GM23338 (cell line): ENCODE data around the gene COL20A1. TPM values are rescaled to one million over a fixed set of nuclear protein-coding genes. Genes with fewer than 3 reads are reported as not detected.

Experiments used
- ATAC-seq: fragments of 200-7000 bp; cut with Tn5 transposase; 3 replicates; pipeline ENCODE4 v1.9.1; 2020
- DNase-seq: peaks from one replicate; pipeline ENCODE4 v3.0.0-alpha.2; 2015; ENCODE audit warnings: low spot score
- H2AFZ ChIP-seq: fragments of 200-600 bp; sonication (generic); 2 replicates; pipeline ENCODE4 v1.8.0; 2016; ENCODE audit warnings: antibody characterized with exemption, mild to moderate bottlenecking, moderate library complexity
- H3F3A ChIP-seq: fragments of 200-600 bp; sonication (generic); replicated peaks from 2 replicates; pipeline ENCODE4 v1.8.0; 2017; ENCODE audit warnings: antibody characterized with exemption, mixed run types, low read depth
- H3K27ac ChIP-seq: fragments of 200-600 bp; sonication (generic); 2 replicates; pipeline ENCODE4 v1.6.1; 2016; ENCODE audit warnings: low read depth
- H3K27me3 ChIP-seq: fragments of 200-600 bp; sonication (generic); 2 replicates; pipeline ENCODE4 v1.8.0; 2016; ENCODE audit warnings: mild to moderate bottlenecking, mixed run types, moderate library complexity; ENCODE audit not compliant: insufficient read depth
- H3K36me3 ChIP-seq: fragments of 200-600 bp; sonication (generic); 2 replicates; pipeline ENCODE4 v1.8.0; 2016; ENCODE audit warnings: mild to moderate bottlenecking; ENCODE audit not compliant: insufficient read depth
- H3K4me1 ChIP-seq: fragments of 200-600 bp; sonication (generic); 2 replicates; pipeline ENCODE4 v1.8.0; 2016; ENCODE audit warnings: mild to moderate bottlenecking, moderate library complexity; ENCODE audit not compliant: insufficient read depth
- H3K4me2 ChIP-seq: fragments of 200-600 bp; sonication (generic); 2 replicates; pipeline ENCODE4 v1.7.1; 2017; ENCODE audit warnings: mixed run types
- H3K4me3 ChIP-seq: fragments of 200-600 bp; sonication (generic); 2 replicates; pipeline ENCODE4 v1.6.1; 2016; ENCODE audit warnings: mixed run types
- H3K79me2 ChIP-seq: fragments of 200-600 bp; sonication (generic); replicated peaks from 2 replicates; pipeline ENCODE4 v1.8.0; 2017; ENCODE audit warnings: mild to moderate bottlenecking; ENCODE audit not compliant: insufficient read depth
- H3K9me2 ChIP-seq: fragments of 200-600 bp; sonication (generic); 2 replicates; pipeline ENCODE4 v1.8.0; 2017; ENCODE audit not compliant: insufficient read depth
- H4K20me1 ChIP-seq: fragments of 200-600 bp; sonication (generic); replicated peaks from 2 replicates; pipeline ENCODE4 v1.8.0; 2017; ENCODE audit warnings: mild to moderate bottlenecking; ENCODE audit not compliant: insufficient read depth
- H3K27ac Mint-ChIP-seq: 2 replicates; pipeline ENCODE4 v1.8.0; 2020; ENCODE audit warnings: inconsistent platforms, mild to moderate bottlenecking, moderate library complexity, mixed read lengths
- H3K27me3 Mint-ChIP-seq: 3 replicates; pipeline ENCODE4 v1.8.0; 2022; ENCODE audit warnings: low read depth, mild to moderate bottlenecking, moderate library complexity, mixed read lengths, inconsistent platforms; ENCODE audit not compliant: insufficient read depth, poor library complexity
- H3K36me3 Mint-ChIP-seq: 3 replicates; pipeline ENCODE4 v1.8.0; 2021; ENCODE audit warnings: low read depth, mild to moderate bottlenecking, inconsistent platforms, moderate library complexity, mixed read lengths
- H3K4me1 Mint-ChIP-seq: 3 replicates; pipeline ENCODE4 v1.8.0; 2020; ENCODE audit warnings: mild to moderate bottlenecking, inconsistent platforms, mixed read lengths
- H3K4me3 Mint-ChIP-seq: 3 replicates; pipeline ENCODE4 v1.8.0; 2021; ENCODE audit warnings: moderate library complexity, mild to moderate bottlenecking, inconsistent platforms, mixed read lengths
- H3K9me3 Mint-ChIP-seq: 3 replicates; pipeline ENCODE4 v1.8.0; 2020; ENCODE audit warnings: moderate library complexity, mild to moderate bottlenecking, inconsistent platforms, mixed read lengths
- CREB1 ChIP-seq: fragments of 250-450 bp; sonication (Bioruptor Pico); IDR thresholded peaks from 2 replicates; pipeline ENCODE4 v1.5.0; 2020; ENCODE audit warnings: low read depth, mild to moderate bottlenecking, moderate library complexity
- CTCF ChIP-seq, 2 experiments: fragments of 200-600 bp in 1 of 2; sonication (generic) in 1 of 2; conservative IDR thresholded peaks; 2 replicates each; pipeline versions ENCODE4 v1.5.1 to v1.6.1; 2016 to 2017; ENCODE audit warnings: antibody characterized with exemption in 2 of 2, low read depth in 2 of 2, mild to moderate bottlenecking in 2 of 2, moderate library complexity in 1 of 2
- ETS1 ChIP-seq: IDR thresholded peaks from 2 replicates; pipeline ENCODE4 v1.6.1; 2016; ENCODE audit warnings: antibody characterized with exemption
- EZH2 ChIP-seq: fragments of 200-600 bp; sonication (generic); IDR thresholded peaks from one replicate; pipeline ENCODE4 v1.8.0; 2017; ENCODE audit warnings: antibody characterized with exemption, mild to moderate bottlenecking, low read depth; ENCODE audit not compliant: unreplicated experiment
- EZH2phosphoT487 ChIP-seq: fragments of 200-600 bp; sonication (generic); IDR thresholded peaks from one replicate; pipeline ENCODE4 v1.8.1; 2018; ENCODE audit warnings: antibody characterized with exemption; ENCODE audit not compliant: unreplicated experiment
- JUNB ChIP-seq: IDR thresholded peaks from one replicate; pipeline ENCODE4 v1.6.1; 2016; ENCODE audit warnings: antibody characterized with exemption; ENCODE audit not compliant: unreplicated experiment
- NANOG ChIP-seq: IDR thresholded peaks from 2 replicates; pipeline ENCODE4 v1.6.1; 2016; ENCODE audit warnings: antibody characterized with exemption, borderline replicate concordance
- POLR2AphosphoS5 ChIP-seq: IDR thresholded peaks from 2 replicates; pipeline ENCODE4 v1.6.1; 2016; ENCODE audit warnings: antibody characterized with exemption, low read depth
- REST ChIP-seq: IDR thresholded peaks from one replicate; pipeline ENCODE4 v1.6.1; 2018; ENCODE audit warnings: antibody characterized with exemption; ENCODE audit not compliant: unreplicated experiment
- STAT1 ChIP-seq: IDR thresholded peaks from one replicate; pipeline ENCODE4 v1.6.1; 2016; ENCODE audit warnings: antibody characterized with exemption; ENCODE audit not compliant: unreplicated experiment
- ZNF114 ChIP-seq: fragments of 250-450 bp; sonication (Bioruptor Pico); IDR thresholded peaks from 2 replicates; pipeline ENCODE4 v1.5.0; 2020; ENCODE audit warnings: mild to moderate bottlenecking, moderate library complexity
- ZNF331 ChIP-seq: fragments of 250-450 bp; sonication (Bioruptor Pico); IDR thresholded peaks from 2 replicates; pipeline ENCODE4 v1.5.0; 2020; ENCODE audit warnings: low read depth, mild to moderate bottlenecking, moderate library complexity
- ZNF462 ChIP-seq: fragments of 250-450 bp; sonication (Bioruptor Pico); IDR thresholded peaks from 2 replicates; pipeline ENCODE4 v1.5.0; 2020; ENCODE audit warnings: mild to moderate bottlenecking, moderate library complexity
- polyA plus RNA-seq: library from polyadenylated mRNA; unstranded; fragments of >200 nt; fragmentation: Nextera tagmentation; extraction: Ambion mirVana; gene quantifications from 2 replicates; pipeline ENCODE4 v1.2.1, GENCODE V29; 2016
- total RNA-seq: library from RNA; depleted of rRNA; stranded (reverse); fragments of >200 nt; shearing (Covaris generic); gene quantifications from 2 replicates; pipeline ENCODE4 v1.2.3, GENCODE V29; 2014

COL20A1 gene
- total and polyA plus RNA-seq, 2 experiments from 2014 or later, result 0.28 to 0.79 TPM

- Histone ChIP-seq H3K4me3 (no peak overlapping the region), H3K27me3 (no peaks in the 10 kb centered on the region), H3K27ac (no peak overlapping the region), H3F3A (no peaks in the 10 kb centered on the region), H2AFZ (peak overlapping the region; percentile 80; the same call in 1 of the 2 replicates), H3K4me2 (no peak overlapping the region), H3K9me2 (no peaks in the 10 kb centered on the region), H4K20me1 (no peaks in the 10 kb centered on the region), H3K79me2 (no peaks in the 10 kb centered on the region), H3K4me1 (no peaks in the 10 kb centered on the region), H3K36me3 (no peaks in the 10 kb centered on the region)
- Mint-ChIP-seq H3K4me3 (peak overlapping the region; percentile 16; the same call in 2 of the 3 replicates), H3K27ac (no peak overlapping the region; the same call in 1 of the 2 replicates), H3K9me3 (no peaks in the 10 kb centered on the region), H3K4me1 (peaks cover 16% of the 10 kb centered on the region), H3K36me3 (no peaks in the 10 kb centered on the region), H3K27me3 (peaks cover 9% of the 10 kb centered on the region)
- DNase-seq (no peak), ATAC-seq (peak; percentile 8; the same call in 2 of the 3 replicates)
- TF ChIP-seq ZNF114 (no peak), ETS1 (no peak), CREB1 (CRISPR knock-in tag) (no peak), JUNB (no peak), ZNF331 (CRISPR knock-in tag) (no peak), POLR2AphosphoS5 (no peak), EZH2phosphoT487 (no peak), STAT1 (no peak), NANOG (no peak), EZH2 (no peak), ZNF462 (no peak), CTCF (conservative IDR thresholded peaks at IDR 0.05; ENCODE audit: low read depth in 2 of 2) (no peak), REST (no peak)
Observed at GRCh38 chr20:63371291-63371865, 78.4 kb downstream of the COL20A1 start.
